Uterus (tissue), 4 donors: ENCODE results near the gene ATP2C1. TPM values are rescaled to one million over a fixed set of nuclear protein-coding genes. Genes with fewer than 3 reads are reported as not detected.

ENCODE experiments used
- DNase-seq, 2 donors: peaks; one replicate each; pipeline ENCODE4 v3.0.0-alpha.2; 2019 to 2020
- H3K27ac ChIP-seq, 2 donors: fragments of 200-600 bp; sonication (generic); 1 replicate in 1 of 2; 2 replicates in 1 of 2; pipeline ENCODE4 v1.5.1; 2016 to 2018
- H3K27me3 ChIP-seq, 2 donors: fragments of 200-600 bp; sonication (generic); one replicate each; pipeline ENCODE4 v1.5.1; 2018 to 2019; ENCODE audit warnings: control low read depth in 1 of 2
- H3K36me3 ChIP-seq, 2 donors: fragments of 200-600 bp; sonication (generic); one replicate each; pipeline ENCODE4 v1.5.1; 2019; ENCODE audit warnings: control low read depth in 1 of 2
- H3K4me1 ChIP-seq, 2 donors: fragments of 200-600 bp; sonication (generic); one replicate each; pipeline ENCODE4 v1.5.1; 2018 to 2019; ENCODE audit warnings: control low read depth in 1 of 2
- H3K4me3 ChIP-seq, 2 donors: fragments of 200-600 bp; sonication (generic); 1 replicate in 1 of 2; 2 replicates in 1 of 2; pipeline ENCODE4 v1.5.1; 2018 to 2019; ENCODE audit warnings: mild to moderate bottlenecking in 1 of 2
- H3K9me3 ChIP-seq, 2 donors: fragments of 200-600 bp; sonication (generic); one replicate each; pipeline ENCODE4 v1.5.1; 2019; ENCODE audit warnings: control low read depth in 1 of 2
- POLR2A ChIP-seq, 2 donors: fragments of 450-650 bp; IDR thresholded peaks; one replicate each; pipeline ENCODE4 v1.6.1; 2016; ENCODE audit warnings: antibody characterized with exemption in 2 of 2, mild to moderate bottlenecking in 1 of 2, moderate library complexity in 1 of 2
- intact Hi-C: fragments of 100-400 bp; cut with DNase I; formaldehyde crosslinking; loops from one replicate; pipeline ENCODE4 v1.15.1; 2023; ENCODE audit warnings: low total_unique reads
- small RNA-seq: library from RNA; depleted of rRNA; stranded (forward); fragments of <200 nt; gene quantifications from one replicate; pipeline ENCODE3, GENCODE V24; 2016
- total RNA-seq, 4 donors: library from RNA; depleted of rRNA in 3 of 4; stranded (reverse); fragments of >200 nt in 3 of 4; gene quantifications; one replicate each; pipeline versions ENCODE4 v1.1.0 to v1.2.4, GENCODE V29; 2014 to 2023
- TF ChIP-seq, protein P1 (sequence below), 4 experiments: fragments of 200-600 bp in 2 of 4; fragments of 450-650 bp in 2 of 4; sonication (generic) in 2 of 4; IDR thresholded peaks; one replicate each; pipeline ENCODE4 v1.5.1; 2016 to 2019; ENCODE audit warnings: antibody characterized with exemption in 4 of 4, mild to moderate bottlenecking in 2 of 4, moderate library complexity in 1 of 4
- donor health status: DM: yes; HTN: yes; CAD: no.

ATP2C1 gene
- total RNA-seq, 4 donors from 2014 or later: 33.2 to 176 (median 84.7) TPM

DNA sequence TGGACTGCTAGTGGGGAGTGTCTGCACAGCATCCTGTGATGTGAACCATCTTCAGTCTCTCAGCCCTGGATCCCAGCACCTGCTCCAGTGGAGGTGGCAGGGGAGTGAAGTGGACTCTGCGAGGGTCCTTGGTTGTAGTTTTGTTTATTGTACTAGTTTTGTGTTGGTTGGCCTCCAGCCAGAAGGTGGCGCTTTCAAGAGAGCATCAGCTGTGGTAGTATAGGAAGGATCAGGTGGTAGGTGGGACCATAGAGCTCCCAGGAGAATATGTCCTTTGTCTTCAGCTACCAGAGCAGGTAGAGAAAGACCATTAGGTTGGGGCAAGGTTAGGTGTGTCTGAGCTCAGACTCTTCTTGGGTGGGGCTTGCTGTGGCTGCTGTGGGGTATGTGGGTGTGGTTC is 153.7 kb downstream of the ATP2C1 start:
- no peaks in the 10 kb centered on the region for H3K27me3 ChIP-seq
- peaks cover 0 to 3% of the 10 kb centered on the region in 2 donors for H3K9me3 ChIP-seq
- intact Hi-C loops: no loop called here
- DNase-seq: no peak
- no peak overlapping the region for H3K4me3 ChIP-seq
- H3K27ac ChIP-seq: no peak overlapping the region
- TF ChIP-seq, protein P1, sequence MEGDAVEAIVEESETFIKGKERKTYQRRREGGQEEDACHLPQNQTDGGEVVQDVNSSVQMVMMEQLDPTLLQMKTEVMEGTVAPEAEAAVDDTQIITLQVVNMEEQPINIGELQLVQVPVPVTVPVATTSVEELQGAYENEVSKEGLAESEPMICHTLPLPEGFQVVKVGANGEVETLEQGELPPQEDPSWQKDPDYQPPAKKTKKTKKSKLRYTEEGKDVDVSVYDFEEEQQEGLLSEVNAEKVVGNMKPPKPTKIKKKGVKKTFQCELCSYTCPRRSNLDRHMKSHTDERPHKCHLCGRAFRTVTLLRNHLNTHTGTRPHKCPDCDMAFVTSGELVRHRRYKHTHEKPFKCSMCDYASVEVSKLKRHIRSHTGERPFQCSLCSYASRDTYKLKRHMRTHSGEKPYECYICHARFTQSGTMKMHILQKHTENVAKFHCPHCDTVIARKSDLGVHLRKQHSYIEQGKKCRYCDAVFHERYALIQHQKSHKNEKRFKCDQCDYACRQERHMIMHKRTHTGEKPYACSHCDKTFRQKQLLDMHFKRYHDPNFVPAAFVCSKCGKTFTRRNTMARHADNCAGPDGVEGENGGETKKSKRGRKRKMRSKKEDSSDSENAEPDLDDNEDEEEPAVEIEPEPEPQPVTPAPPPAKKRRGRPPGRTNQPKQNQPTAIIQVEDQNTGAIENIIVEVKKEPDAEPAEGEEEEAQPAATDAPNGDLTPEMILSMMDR (IDR thresholded peaks at IDR 0.05): no peak
- TF ChIP-seq POLR2A (IDR thresholded peaks at IDR 0.05): no peak
- H3K4me1 ChIP-seq: no peaks in the 10 kb centered on the region
- H3K36me3 ChIP-seq: no peaks in the 10 kb centered on the region

DNA sequence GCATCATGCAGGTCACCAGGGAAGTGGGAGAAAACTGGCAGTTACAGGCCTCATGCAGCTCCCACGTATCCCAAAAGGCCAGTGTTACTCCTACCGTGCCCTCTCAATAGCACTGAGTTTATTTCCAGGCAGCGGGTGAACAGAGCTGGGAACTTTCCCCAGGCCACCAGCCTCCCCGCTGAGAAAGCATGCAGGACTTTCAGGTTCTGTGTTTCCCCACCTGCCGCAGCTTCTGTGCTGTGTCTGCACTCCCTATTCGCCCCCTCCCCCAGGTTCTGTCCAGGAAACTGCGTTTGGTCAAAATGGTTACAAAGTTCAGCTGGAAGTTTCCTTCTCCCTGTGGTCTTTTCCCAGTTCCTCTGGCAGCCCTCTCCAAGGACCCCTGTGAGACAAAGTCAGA is 154.1 kb downstream of the ATP2C1 start:
- intact Hi-C loops: no loop called here
- Histone ChIP-seq H3K27ac (no peak overlapping the region), H3K36me3 (no peaks in the 10 kb centered on the region), H3K4me3 (no peak overlapping the region), H3K4me1 (no peaks in the 10 kb centered on the region), H3K9me3 (peaks cover 0 to 3% of the 10 kb centered on the region in 2 donors), H3K27me3 (no peaks in the 10 kb centered on the region)
- DNase-seq: no peak
- TF ChIP-seq, protein P1 (IDR thresholded peaks at IDR 0.05): no peak
- no peak for TF ChIP-seq POLR2A (IDR thresholded peaks at IDR 0.05)

DNA sequence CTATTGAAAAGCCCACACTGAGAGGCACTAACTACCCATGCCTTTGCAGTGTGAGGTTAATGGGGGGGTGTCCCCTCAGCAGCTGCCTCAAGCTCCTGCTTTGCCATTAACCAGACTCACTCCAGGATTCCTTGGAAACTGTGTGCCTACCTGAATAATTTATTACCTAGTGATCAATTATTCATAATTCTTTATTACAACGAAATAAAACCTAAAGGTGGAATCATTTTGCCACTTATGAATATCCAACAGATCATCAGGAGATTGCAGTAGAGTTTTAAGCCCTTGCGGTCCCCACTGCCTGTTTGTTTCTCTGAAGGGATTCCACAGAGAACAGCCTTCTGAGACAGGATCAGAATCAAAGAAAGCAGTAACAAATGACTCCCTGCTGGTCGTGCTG is 156.1 kb downstream of the ATP2C1 start:
- H3K36me3 ChIP-seq: no peaks in the 10 kb centered on the region
- no peaks in the 10 kb centered on the region for H3K9me3 ChIP-seq
- H3K4me1 ChIP-seq: no peaks in the 10 kb centered on the region
- no peak overlapping the region for H3K27ac ChIP-seq
- H3K27me3 ChIP-seq: no peaks in the 10 kb centered on the region
- no peak overlapping the region for H3K4me3 ChIP-seq
- DNase-seq: no peak
- intact Hi-C loops: no loop called here
- no peak for TF ChIP-seq POLR2A (IDR thresholded peaks at IDR 0.05)
- TF ChIP-seq, protein P1 (IDR thresholded peaks at IDR 0.05): no peak

DNA sequence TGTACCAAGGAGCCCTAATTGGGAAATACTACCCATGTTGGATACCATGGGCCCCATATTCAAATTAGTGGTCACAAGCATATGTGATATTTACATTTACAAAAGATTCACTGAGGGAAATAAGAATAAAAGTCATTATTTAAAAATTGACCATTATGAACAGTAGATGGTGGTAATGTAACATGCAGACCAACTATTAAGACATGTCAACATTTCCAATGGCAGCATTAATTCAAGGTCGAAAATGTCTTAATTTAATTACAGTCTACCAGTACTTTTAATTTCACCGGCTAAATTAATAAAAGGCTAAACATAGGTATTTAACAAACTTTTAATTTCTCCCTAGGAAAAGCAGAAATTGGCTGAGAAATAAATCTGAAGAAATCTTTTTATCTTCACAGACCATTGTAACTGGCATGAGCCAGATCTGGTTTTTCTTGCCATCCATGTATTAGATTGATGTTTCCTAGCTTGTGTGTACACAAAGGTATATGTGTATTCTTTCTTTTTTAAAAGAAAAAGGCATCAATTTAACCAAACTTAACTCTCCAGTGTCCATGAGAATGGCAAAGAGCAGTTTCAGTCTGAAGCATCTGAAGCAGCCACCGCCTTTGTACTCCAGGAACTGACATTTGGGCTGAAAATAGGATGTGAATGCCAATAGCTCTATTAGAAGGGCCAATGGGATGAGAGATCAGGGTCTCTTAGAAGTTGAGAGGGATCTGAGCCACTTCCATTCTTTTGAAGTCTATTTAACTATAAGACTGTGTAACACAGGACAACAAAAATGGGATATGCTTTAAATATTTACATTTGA is 159.4 kb downstream of the ATP2C1 start:
- H3K36me3 ChIP-seq: no peaks in the 10 kb centered on the region
- no peak for DNase-seq
- no peaks in the 10 kb centered on the region for H3K9me3 ChIP-seq
- TF ChIP-seq, protein P1 (IDR thresholded peaks at IDR 0.05): no peak
- TF ChIP-seq POLR2A (IDR thresholded peaks at IDR 0.05): no peak
- H3K27ac ChIP-seq: no peak overlapping the region
- intact Hi-C loops: no loop called here
- no peaks in the 10 kb centered on the region for H3K4me1 ChIP-seq
- H3K4me3 ChIP-seq: no peak overlapping the region
- no peaks in the 10 kb centered on the region for H3K27me3 ChIP-seq

Small RNAs within 50 kb of the gene (small RNA-seq; reads per million reads assigned to genes)
- not detected for gene RF00019

Other genes with a start within 250 kb of the ATP2C1 start
- 10 to 100 TPM; 19.2 to 61.2 (median 41.0) TPM for gene PIK3R4, start 147.3 kb upstream of the ATP2C1 start, total RNA-seq
- 10 to 100 TPM in 2 of 4 donors, 1 to 10 TPM in 2; 1.8 to 14.9 (median 10.9) TPM for gene ASTE1, start 132.7 kb downstream of the ATP2C1 start, total RNA-seq
- 10 to 100 TPM in 1 of 4 donors, 1 to 10 TPM in 3; 2.3 to 25.2 (median 8.4) TPM for gene NEK11, start 132.8 kb downstream of the ATP2C1 start, total RNA-seq